Ovary (tissue), 9 donors: ENCODE results near the gene COG6. TPM values are rescaled to one million over a fixed set of nuclear protein-coding genes. Genes with fewer than 3 reads are reported as not detected.

ENCODE experiments used
- DNase-seq, 5 donors: peaks; one replicate each; pipeline ENCODE4 v3.0.0-alpha.2; 2019 to 2020
- H3K27ac ChIP-seq, 2 donors: fragments of 200-600 bp; one replicate each; pipeline versions ENCODE4 v1.5.1 to v1.8.0; 2019 to 2022
- H3K27me3 ChIP-seq: fragments of 200-600 bp; one replicate; pipeline ENCODE4 v1.8.0; 2022
- H3K36me3 ChIP-seq: fragments of 200-600 bp; sonication (generic); one replicate; pipeline ENCODE4 v1.5.1; 2019
- H3K4me1 ChIP-seq: one replicate; pipeline ENCODE4 v1.8.1; 2013; ENCODE audit warnings: mild to moderate bottlenecking, moderate library complexity; ENCODE audit not compliant: insufficient read depth
- H3K4me3 ChIP-seq: fragments of 200-600 bp; sonication (generic); one replicate; pipeline ENCODE4 v1.5.1; 2017
- H3K9me3 ChIP-seq, 2 donors: fragments of 200-600 bp in 1 of 2; sonication (generic) in 1 of 2; one replicate each; pipeline versions ENCODE4 v1.5.1 to v1.8.1; 2013 to 2019; ENCODE audit warnings: mild to moderate bottlenecking in 1 of 2, moderate library complexity in 1 of 2
- EP300 ChIP-seq: sonication (generic); formaldehyde crosslinking; IDR thresholded peaks from one replicate; pipeline ENCODE4 v1.6.1; 2017; ENCODE audit warnings: antibody characterized with exemption
- POLR2A ChIP-seq: fragments of 450-650 bp; IDR thresholded peaks from one replicate; pipeline ENCODE4 v1.6.1; 2017; ENCODE audit warnings: antibody characterized with exemption, mild to moderate bottlenecking, moderate library complexity
- WGBS, 3 donors: extraction: QIAGEN DNeasy Blood & Tissue Kit in 1 of 3; methylation state at CpG; one replicate each; pipeline versions ENCODE4 v1.1.5 to v1.1.7; 2013 to 2017; 5-methylcytosine and 5-hydroxymethylcytosine counted together
- intact Hi-C, 4 donors: fragments of 100-400 bp; cut with DNase I; formaldehyde crosslinking; loops; one replicate each; pipeline versions ENCODE4 v1.11.0 to v1.15.1; 2022 to 2023
- microRNA-seq, 3 donors: library from miRNA; unstranded; fragments of <30 nt; microRNA quantifications; one replicate each; pipeline versions ENCODE4 to v1.2.0, GENCODE V29; 2019 to 2020
- polyA plus RNA-seq, 2 donors: library from polyadenylated mRNA; stranded (reverse); fragments of 200-250 nt in 1 of 2; fragments of 350-450 nt in 1 of 2; fragmentation: Illumina TruSeq in 1 of 2; extraction: RNeasy Lipid Tissue Mini Kit (QIAGEN cat#74804) in 1 of 2; gene quantifications; one replicate each; pipeline ENCODE4 v1.2.3, GENCODE V29; 2013 to 2014
- small RNA-seq: library from RNA; depleted of rRNA; stranded (forward); fragments of <200 nt; gene quantifications from one replicate; pipeline ENCODE3, GENCODE V24; 2016
- total RNA-seq, 7 donors: library from RNA; depleted of rRNA in 2 of 7; stranded (reverse); fragments of >200 nt in 2 of 7; fragmentation: NEBNext Ultra II Directional in 3 of 7; extraction: Animal tissue kit (Norgen Biotek cat#: 25700) in 3 of 7; gene quantifications; one replicate each; pipeline versions ENCODE4 v1.1.0 to v1.2.4, GENCODE V29; 2016 to 2023
- TF ChIP-seq, protein P1 (sequence below), 3 donors: fragments of 450-650 bp in 2 of 3; fragments of 200-600 bp in 1 of 3; IDR thresholded peaks; one replicate each; pipeline versions ENCODE4 v1.5.1 to v1.8.0; 2016 to 2022; ENCODE audit warnings: antibody characterized with exemption in 3 of 3, mild to moderate bottlenecking in 1 of 3
- donor health status: DM: no; HTN: no; CAD: no; lungs with moderate emphysema.
- donor health status: DM: no; HTN: no; CAD: no.
- donor health status: Bipolar disorder and iron deficiency.
- donor health status: DM: yes; HTN: yes; CAD: no.
- donor health status: DM: no; HTN: no; CAD: no.
- donor health status: DM: yes; HTN: yes; CAD: no.

COG6 gene
- total and polyA plus RNA-seq, 9 donors: 10.8 to 45.5 (median 32.6) TPM

DNA sequence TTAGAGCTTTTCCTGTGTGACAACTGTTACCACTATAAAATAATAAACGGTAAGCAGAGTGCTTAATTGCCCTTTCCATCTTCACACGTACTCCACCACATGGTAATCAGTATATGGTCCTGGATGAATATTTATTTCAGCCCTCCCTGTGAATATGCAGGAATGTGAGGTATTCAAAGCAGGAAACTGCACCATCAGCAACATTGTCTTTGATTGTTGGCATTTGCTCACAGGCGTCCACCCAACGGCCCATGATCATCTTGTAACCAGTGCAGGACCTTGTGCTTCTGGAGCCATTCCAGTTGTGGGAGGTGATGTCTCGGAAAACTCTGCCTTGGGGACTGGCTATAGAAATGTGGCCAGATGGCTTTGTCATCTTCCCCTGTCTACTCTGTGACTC lies 132.6 kb downstream of the COG6 start:
- 53 to 56% (median 55%) methylated on average over 5 of the region's 5 CpGs for WGBS, 3 donors

DNA sequence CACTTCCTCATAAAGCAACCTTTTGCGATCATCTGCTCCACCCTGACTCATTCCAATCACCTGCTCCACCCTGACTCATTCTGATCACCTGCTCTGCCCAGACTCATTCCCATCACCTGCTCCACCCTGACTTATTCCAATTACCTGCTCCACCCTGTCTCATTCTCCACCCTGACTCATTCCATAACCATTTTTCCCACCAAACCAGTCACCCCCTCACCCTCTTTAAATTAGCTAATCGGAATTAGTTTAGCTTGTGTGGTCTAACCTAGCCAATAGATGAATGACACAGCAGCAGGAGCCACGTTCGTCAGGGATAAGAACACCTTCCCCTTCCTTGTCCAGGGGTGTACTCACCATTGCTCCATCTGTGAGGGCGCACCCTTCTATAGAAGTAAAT lies 134.0 kb downstream of the COG6 start:
- Histone ChIP-seq H3K27ac (no peak overlapping the region), H3K4me3 (no peak overlapping the region), H3K36me3 (no peaks in the 10 kb centered on the region), H3K9me3 (no peaks in the 10 kb centered on the region), H3K4me1 (peaks cover 2% of the 10 kb centered on the region), H3K27me3 (no peaks in the 10 kb centered on the region)
- WGBS, 3 donors: 95 to 97% (median 97%) methylated on average over 5 of the region's 5 CpGs
- DNase-seq: no peak
- TF ChIP-seq EP300: no peak
- TF ChIP-seq, protein P1, sequence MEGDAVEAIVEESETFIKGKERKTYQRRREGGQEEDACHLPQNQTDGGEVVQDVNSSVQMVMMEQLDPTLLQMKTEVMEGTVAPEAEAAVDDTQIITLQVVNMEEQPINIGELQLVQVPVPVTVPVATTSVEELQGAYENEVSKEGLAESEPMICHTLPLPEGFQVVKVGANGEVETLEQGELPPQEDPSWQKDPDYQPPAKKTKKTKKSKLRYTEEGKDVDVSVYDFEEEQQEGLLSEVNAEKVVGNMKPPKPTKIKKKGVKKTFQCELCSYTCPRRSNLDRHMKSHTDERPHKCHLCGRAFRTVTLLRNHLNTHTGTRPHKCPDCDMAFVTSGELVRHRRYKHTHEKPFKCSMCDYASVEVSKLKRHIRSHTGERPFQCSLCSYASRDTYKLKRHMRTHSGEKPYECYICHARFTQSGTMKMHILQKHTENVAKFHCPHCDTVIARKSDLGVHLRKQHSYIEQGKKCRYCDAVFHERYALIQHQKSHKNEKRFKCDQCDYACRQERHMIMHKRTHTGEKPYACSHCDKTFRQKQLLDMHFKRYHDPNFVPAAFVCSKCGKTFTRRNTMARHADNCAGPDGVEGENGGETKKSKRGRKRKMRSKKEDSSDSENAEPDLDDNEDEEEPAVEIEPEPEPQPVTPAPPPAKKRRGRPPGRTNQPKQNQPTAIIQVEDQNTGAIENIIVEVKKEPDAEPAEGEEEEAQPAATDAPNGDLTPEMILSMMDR (IDR thresholded peaks at IDR 0.05): no peak
- TF ChIP-seq POLR2A: no peak
- intact Hi-C loops: loop anchor here in 1 of 4 donors (10.0 kb wide), 1 partner anchor 895 kb away; no protein-coding TSS in a partner anchor

More for the DNA sequence above, 132.6 kb downstream of the COG6 start:
- TF ChIP-seq POLR2A (no peak), EP300 (no peak)
- TF ChIP-seq, protein P1 (IDR thresholded peaks at IDR 0.05): no peak
- Histone ChIP-seq H3K27me3 (no peaks in the 10 kb centered on the region), H3K4me1 (peaks cover 4% of the 10 kb centered on the region), H3K9me3 (no peaks in the 10 kb centered on the region), H3K27ac (no peak overlapping the region), H3K36me3 (no peaks in the 10 kb centered on the region), H3K4me3 (no peak overlapping the region)
- intact Hi-C loops: loop anchor here in 1 of 4 donors (10.0 kb wide), 1 partner anchor 897 kb away; no protein-coding TSS in a partner anchor
- DNase-seq: no peak

Small RNA genes lying within 50 kb of the gene (microRNA-seq; reads per million reads assigned to microRNA genes)
- 0 reads per million in 3 donors for gene MIR4305

Small RNA genes lying within 50 kb of the gene (small RNA-seq; reads per million reads assigned to genes)
- gene MIR4305 (not detected), gene RNY4P14 (not detected)

Other genes with a start within 250 kb of the COG6 start
- 10 to 100 TPM; 19.7 to 69.3 (median 41.5) TPM for gene LHFPL6, start 52.5 kb upstream of the COG6 start, total RNA-seq
- 100 to 1,000 TPM; 102 to 136 TPM for gene LHFPL6, start 52.5 kb upstream of the COG6 start, polyA plus RNA-seq